HG03139 (cell line): Measurements from ENCODE around the gene UBE3A.

Experiments
- ATAC-seq: cut with Tn5 transposase; IDR thresholded peaks from one replicate; pipeline ENCODE4 v1.9.1; 2021; ENCODE audit not compliant: unreplicated experiment

The UBE3A gene

DNA sequence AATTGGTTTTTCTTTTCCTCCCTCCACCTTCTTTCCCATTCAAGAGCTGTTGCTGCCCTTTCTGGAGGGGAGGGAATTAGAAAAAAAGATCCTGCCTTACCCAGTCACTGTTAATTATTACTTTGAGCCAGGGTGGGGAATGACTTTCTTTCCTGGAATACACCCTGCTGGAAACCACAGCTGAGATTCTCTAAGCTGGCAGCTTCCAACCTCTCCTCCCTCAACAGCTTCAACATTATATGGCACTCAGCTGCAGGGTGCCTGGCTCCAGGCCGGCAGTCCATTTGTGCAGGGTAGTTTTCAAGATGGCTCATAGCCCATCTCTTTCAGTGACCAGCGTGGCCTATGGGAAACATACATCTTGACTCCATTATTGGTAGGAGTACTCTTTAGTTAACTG lies 105.8 kb downstream of the UBE3A start:
- ATAC-seq: no peak

DNA sequence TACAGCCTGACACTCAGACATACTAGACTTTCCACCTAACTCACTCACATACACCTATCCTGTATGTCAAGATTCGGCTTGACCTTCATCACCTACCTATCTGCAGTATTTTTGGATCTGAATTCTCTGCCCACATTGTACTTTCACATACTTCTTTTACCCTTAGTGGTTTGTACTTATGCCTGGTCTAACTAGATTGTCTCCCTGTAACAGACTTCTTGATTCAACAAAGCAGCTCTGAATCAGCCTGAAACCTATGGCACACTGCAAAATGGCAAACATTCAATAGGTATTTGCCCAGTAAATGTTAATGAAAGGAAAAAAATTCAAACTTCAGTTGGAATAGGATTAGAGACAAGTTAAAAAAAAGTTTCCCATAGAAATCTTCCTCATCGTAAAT lies 106.5 kb downstream of the UBE3A start:
- no peak for ATAC-seq

DNA sequence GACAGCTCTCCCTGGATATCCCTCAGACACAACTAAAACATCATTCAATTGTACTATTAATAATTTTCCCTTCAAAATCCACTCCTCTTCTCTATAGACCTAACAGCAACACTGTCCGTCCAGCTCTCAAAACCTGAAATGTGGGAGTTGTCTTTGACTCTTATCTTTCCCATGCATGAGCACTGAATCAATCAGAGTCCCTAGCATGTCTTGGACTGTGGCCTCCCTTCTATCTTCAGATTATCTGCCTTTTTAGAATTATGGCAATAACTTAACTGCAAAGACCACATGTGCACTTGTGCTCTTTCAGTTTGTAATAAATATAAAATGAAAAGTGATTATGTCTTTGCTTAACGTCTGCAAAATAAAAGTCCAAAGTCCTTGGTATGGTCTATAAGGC lies 107.0 kb downstream of the UBE3A start:
- no peak for ATAC-seq

DNA sequence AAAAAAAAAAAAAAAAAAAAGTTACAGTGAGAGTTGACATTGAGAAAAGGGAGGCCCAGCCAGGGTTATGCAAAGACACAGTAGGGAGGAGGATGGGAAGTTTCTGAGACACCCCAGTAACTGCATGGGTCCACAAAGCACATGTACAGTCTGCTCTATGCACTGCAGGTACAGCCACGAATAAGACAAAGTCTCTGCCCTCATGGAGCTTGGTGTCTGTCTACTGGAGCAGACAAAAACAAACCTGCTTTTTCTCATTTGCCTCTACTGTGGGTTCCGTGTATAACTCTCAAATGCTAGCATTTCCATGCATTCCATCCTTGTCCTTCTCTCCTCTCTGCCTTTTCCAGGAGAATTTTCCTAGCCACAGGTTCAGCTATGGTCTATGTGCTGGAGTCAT lies 107.4 kb downstream of the UBE3A start:
- ATAC-seq: no peak

DNA sequence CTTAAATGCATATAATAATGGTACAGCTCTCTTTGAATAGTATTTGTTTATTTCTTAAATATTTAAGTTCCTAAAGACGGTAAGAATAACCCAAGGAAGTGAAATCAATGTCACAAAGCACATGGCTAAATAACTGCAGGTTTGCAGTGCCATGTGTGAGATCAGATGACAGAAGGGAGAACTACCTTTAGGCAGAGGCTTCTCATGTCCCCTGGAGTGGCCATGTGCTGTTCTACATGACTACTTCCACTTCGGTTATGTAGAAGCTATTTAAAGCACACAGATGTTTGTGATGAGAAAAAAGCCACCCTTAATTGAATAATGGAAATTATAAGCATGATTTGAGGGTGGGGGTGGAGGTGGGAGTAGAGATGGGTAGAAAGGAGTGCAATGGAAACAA lies 109.1 kb downstream of the UBE3A start:
- no peak for ATAC-seq

DNA sequence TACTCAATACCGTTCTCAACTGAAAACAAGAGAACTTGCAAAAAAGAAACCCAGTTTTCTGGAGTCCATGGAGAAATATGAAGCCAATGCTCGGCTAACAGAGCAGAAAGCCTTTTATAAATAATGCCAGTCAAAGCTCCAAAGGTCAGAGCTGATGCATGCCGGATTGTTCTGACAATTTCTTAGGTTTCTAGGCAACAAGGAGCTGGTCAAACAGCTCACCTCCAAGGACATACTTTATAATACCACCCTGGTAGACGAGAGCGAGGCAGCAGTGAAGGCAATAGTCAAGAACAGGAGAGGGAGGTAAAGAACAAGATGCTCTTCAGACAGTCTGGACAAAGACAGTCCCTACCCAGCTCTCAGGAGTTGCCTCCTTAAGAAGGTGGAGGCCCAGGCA lies 111.1 kb downstream of the UBE3A start:
- no peak for ATAC-seq

DNA sequence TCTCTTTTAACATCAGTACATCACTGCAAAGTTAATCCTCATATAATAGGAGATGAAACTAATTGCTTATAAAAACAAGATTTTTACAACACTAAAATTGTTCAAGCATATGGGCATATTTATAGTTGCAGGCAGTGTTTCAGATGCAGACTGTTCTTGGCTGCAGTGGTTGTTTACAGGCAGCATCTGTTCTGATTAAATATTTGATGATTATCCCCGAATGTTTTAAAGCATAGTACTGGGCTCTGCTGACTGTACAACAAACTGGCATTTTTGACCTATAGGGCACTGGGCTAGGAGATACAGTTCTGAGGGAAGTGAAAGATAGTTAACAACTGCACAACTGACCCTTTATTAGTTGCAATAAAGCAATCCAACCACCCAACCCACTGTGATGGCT lies 113.6 kb downstream of the UBE3A start:
- no peak for ATAC-seq

DNA sequence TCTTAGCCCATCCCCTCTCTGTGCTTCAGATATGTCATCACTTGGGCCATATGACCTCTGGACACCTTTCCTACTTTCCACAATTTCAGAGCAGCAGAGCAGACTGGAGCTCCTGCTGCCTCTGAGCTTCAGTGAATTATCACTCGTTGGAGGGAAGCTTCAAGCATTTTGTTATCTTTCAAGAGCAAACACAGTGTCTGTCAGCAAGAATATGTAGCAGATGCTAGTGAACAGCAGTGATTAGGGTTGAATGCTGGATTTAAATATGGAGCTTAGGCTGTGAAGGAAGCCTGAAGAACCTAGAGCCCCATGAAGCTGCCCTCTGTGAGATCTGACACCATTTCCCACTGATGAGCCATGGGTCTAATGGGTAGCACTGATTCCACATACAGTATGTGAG lies 115.4 kb downstream of the UBE3A start:
- no peak for ATAC-seq

DNA sequence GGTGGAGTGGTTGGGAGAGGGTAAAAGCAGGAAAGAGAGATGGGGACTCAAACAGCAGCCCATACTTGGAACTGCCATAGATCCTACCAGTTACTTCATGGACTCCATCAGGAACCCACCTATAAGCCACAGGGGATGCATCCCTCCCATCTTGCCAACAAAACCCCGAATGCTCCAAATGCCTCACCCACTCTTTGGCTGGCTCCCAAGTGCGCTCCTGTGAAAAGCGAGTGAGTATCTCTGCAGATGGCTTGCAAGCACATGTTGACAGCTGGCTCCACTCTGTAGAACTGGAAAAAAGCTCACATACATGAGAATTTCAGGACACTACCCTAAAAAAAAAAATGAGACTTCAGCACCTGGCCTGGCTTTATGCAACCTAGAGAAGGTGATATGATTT lies 151.0 kb downstream of the UBE3A start:
- ATAC-seq: no peak
